Naive thymus-derived CD4-positive, alpha-beta T cell (primary cell): ENCODE results near the gene ATP8A2. TPM values are rescaled to one million over a fixed set of nuclear protein-coding genes. Genes with fewer than 3 reads are reported as not detected.

ENCODE experiments used
- ATAC-seq: fragments of 150-1000 bp; cut with Tn5 transposase; 2 replicates; pipeline ENCODE4 v1.10.0; 2021; ENCODE audit warnings: mild to moderate bottlenecking, moderate library complexity
- CTCF ChIA-PET: fragments of 350-600 bp; sonication (Branson Sonifier 250); formaldehyde crosslinking; loops from one replicate; lab custom pipeline; 2021; ENCODE audit warnings: antibody characterized with exemption; lab: Charles Lee
- POLR2A ChIA-PET: fragments of 350-600 bp; sonication (Branson Sonifier 250); formaldehyde crosslinking; loops from one replicate; lab custom pipeline; 2021; ENCODE audit warnings: antibody characterized with exemption, inconsistent platforms; lab: Charles Lee
- DNase-seq, 9 donors: peaks; one replicate each; pipeline versions ENCODE4 v3.0.0 to v3.0.0-alpha.2; 2020 to 2022; ENCODE audit warnings: mixed read lengths in 1 of 9
- H3K27ac ChIP-seq: one replicate; pipeline ENCODE4 v1.7.0; 2013; ENCODE audit warnings: mild to moderate bottlenecking, low read depth, low read length, moderate library complexity
- H3K27me3 ChIP-seq, 2 donors: one replicate each; pipeline ENCODE4 v1.7.0; 2013; ENCODE audit warnings: low read length in 2 of 2, mild to moderate bottlenecking in 2 of 2, moderate library complexity in 2 of 2; ENCODE audit not compliant: control insufficient read depth in 2 of 2, insufficient read depth in 2 of 2
- H3K36me3 ChIP-seq, 3 experiments: 1 replicate in 2 of 3; 2 replicates in 1 of 3; pipeline ENCODE4 v1.7.0; 2013; ENCODE audit warnings: low read length in 3 of 3, mild to moderate bottlenecking in 3 of 3, moderate library complexity in 1 of 3; ENCODE audit not compliant: insufficient read depth in 3 of 3, control insufficient read depth in 2 of 3
- H3K4me1 ChIP-seq, 2 donors: one replicate each; pipeline ENCODE4 v1.7.0; 2013; ENCODE audit warnings: low read length in 2 of 2, mild to moderate bottlenecking in 2 of 2, moderate library complexity in 1 of 2; ENCODE audit not compliant: control insufficient read depth in 2 of 2, insufficient read depth in 2 of 2
- H3K4me3 ChIP-seq: 2 replicates; pipeline ENCODE4 v1.7.0; 2013; ENCODE audit warnings: mild to moderate bottlenecking, low read length
- H3K9me3 ChIP-seq, 3 experiments: 1 replicate in 2 of 3; 2 replicates in 1 of 3; pipeline ENCODE4 v1.7.0; 2013; ENCODE audit warnings: low read length in 3 of 3; ENCODE audit not compliant: control insufficient read depth in 2 of 3
- H3K27ac Mint-ChIP-seq, 9 donors: one replicate each; pipeline ENCODE4 v1.8.0; 2020 to 2022; ENCODE audit warnings: mixed read lengths in 9 of 9, mild to moderate bottlenecking in 8 of 9, moderate library complexity in 5 of 9, inconsistent platforms in 2 of 9
- H3K27me3 Mint-ChIP-seq, 5 donors: one replicate each; pipeline ENCODE4 v1.8.0; 2021 to 2022; ENCODE audit warnings: mixed read lengths in 5 of 5, mild to moderate bottlenecking in 1 of 5
- H3K36me3 Mint-ChIP-seq, 5 donors: one replicate each; pipeline ENCODE4 v1.8.0; 2020 to 2022; ENCODE audit warnings: mixed read lengths in 5 of 5, mild to moderate bottlenecking in 3 of 5, inconsistent platforms in 1 of 5
- H3K4me1 Mint-ChIP-seq, 7 donors: one replicate each; pipeline ENCODE4 v1.8.0; 2020 to 2022; ENCODE audit warnings: mixed read lengths in 7 of 7, mild to moderate bottlenecking in 3 of 7, inconsistent platforms in 1 of 7
- H3K4me3 Mint-ChIP-seq, 10 donors: one replicate each; pipeline ENCODE4 v1.8.0; 2020 to 2022; ENCODE audit warnings: mild to moderate bottlenecking in 10 of 10, mixed read lengths in 10 of 10, moderate library complexity in 6 of 10, inconsistent platforms in 2 of 10
- H3K9me3 Mint-ChIP-seq, 11 donors: one replicate each; pipeline ENCODE4 v1.8.0; 2020 to 2022; ENCODE audit warnings: mixed read lengths in 11 of 11, mild to moderate bottlenecking in 4 of 11, inconsistent platforms in 1 of 11, moderate library complexity in 1 of 11
- intact Hi-C, 2 donors: fragments of 100-400 bp; cut with micrococcal nuclease; formaldehyde crosslinking; loops; one replicate each; pipeline ENCODE4 v1.15.1; 2023
- polyA plus RNA-seq, 2 donors: library from polyadenylated mRNA; unstranded; fragments of 300-500 nt; fragmentation: Illumina TruSeq; gene quantifications; one replicate each; pipeline ENCODE4 v1.2.3, GENCODE V29; 2021
- total RNA-seq, 6 experiments: library from RNA in 5 of 6; stranded (reverse) in 5 of 6; gene quantifications; 1 replicate in 5 of 6; 2 replicates in 1 of 6; pipeline ENCODE4 v1.2.3 and lab custom pipeline; 2021 to 2026

Gene ATP8A2
- total and polyA plus RNA-seq, 7 experiments from 2014 or later: 0.56 to 2.4 (median 1.2) TPM

GRCh38 chr13:25978961-25979360, 607.2 kb downstream of the ATP8A2 start:
- POLR2A ChIA-PET: no interaction called here
- peaks cover 8 to 18% of the 10 kb centered on the region in 2 donors for H3K4me1 ChIP-seq
- H3K36me3 Mint-ChIP-seq: peaks cover 0 to 4% (median 0%) of the 10 kb centered on the region in 5 donors
- peaks cover 25 to 50% (median 29%) of the 10 kb centered on the region in 7 donors for H3K4me1 Mint-ChIP-seq
- H3K27me3 ChIP-seq: no peaks in the 10 kb centered on the region
- no peak overlapping the region for H3K27ac ChIP-seq
- H3K9me3 Mint-ChIP-seq: peaks cover 0 to 1% (median 0%) of the 10 kb centered on the region in 11 donors
- peaks cover 0 to 7% (median 0%) of the 10 kb centered on the region in 5 donors for H3K27me3 Mint-ChIP-seq
- intact Hi-C loops: no loop called here
- ATAC-seq (no peak), DNase-seq (no peak)
- H3K36me3 ChIP-seq: no peaks in the 10 kb centered on the region
- no peak overlapping the region for H3K27ac Mint-ChIP-seq
- no peaks in the 10 kb centered on the region for H3K9me3 ChIP-seq
- H3K4me3 ChIP-seq: no peak overlapping the region
- no peak overlapping the region for H3K4me3 Mint-ChIP-seq
- CTCF ChIA-PET: interaction anchor here (1.2 kb wide), 1 partner anchor 38 kb away, joined by 3 read pairs; no protein-coding TSS in a partner anchor

- H3K4me3 ChIP-seq: no peak overlapping the region
- intact Hi-C loops: no loop called here
- ATAC-seq (no peak), DNase-seq (no peak)
- H3K27ac Mint-ChIP-seq: no peak overlapping the region
- H3K27ac ChIP-seq: no peak overlapping the region
- H3K36me3 ChIP-seq: no peaks in the 10 kb centered on the region
- H3K4me3 Mint-ChIP-seq: no peak overlapping the region
- H3K27me3 ChIP-seq: no peaks in the 10 kb centered on the region
- ChIA-PET CTCF (no interaction called here), POLR2A (no interaction called here)
- peaks cover 0 to 7% (median 0%) of the 10 kb centered on the region in 5 donors for H3K27me3 Mint-ChIP-seq
- no peaks in the 10 kb centered on the region for H3K9me3 ChIP-seq
- peaks cover 22 to 46% (median 25%) of the 10 kb centered on the region in 7 donors for H3K4me1 Mint-ChIP-seq
- peaks cover 0 to 1% (median 0%) of the 10 kb centered on the region in 11 donors for H3K9me3 Mint-ChIP-seq
- peaks cover 4 to 14% of the 10 kb centered on the region in 2 donors for H3K4me1 ChIP-seq
- peaks cover 0 to 4% (median 0%) of the 10 kb centered on the region in 5 donors for H3K36me3 Mint-ChIP-seq
Observed at GRCh38 chr13:25979371-25979770, 607.6 kb downstream of the ATP8A2 start.

GRCh38 chr13:25980255-25980654, 608.5 kb downstream of the ATP8A2 start:
- no peak for DNase-seq
- no peaks in the 10 kb centered on the region for H3K9me3 ChIP-seq
- H3K4me3 ChIP-seq: no peak overlapping the region
- peaks cover 0 to 7% (median 0%) of the 10 kb centered on the region in 5 donors for H3K27me3 Mint-ChIP-seq
- H3K27me3 ChIP-seq: no peaks in the 10 kb centered on the region
- ChIA-PET CTCF (no interaction called here), POLR2A (no interaction called here)
- peak overlapping the region in 2 of 9 donors; percentile 18 to 24 for H3K27ac Mint-ChIP-seq
- intact Hi-C loops: loop anchor here in 1 of 2 donors (1.0 kb wide), 1 partner anchor 83 kb away; no protein-coding TSS in a partner anchor
- no peak overlapping the region for H3K4me3 Mint-ChIP-seq
- peaks cover 0 to 1% (median 0%) of the 10 kb centered on the region in 11 donors for H3K9me3 Mint-ChIP-seq
- peaks cover 0 to 9% of the 10 kb centered on the region in 2 donors for H3K4me1 ChIP-seq
- H3K27ac ChIP-seq: no peak overlapping the region
- peaks cover 15 to 38% (median 24%) of the 10 kb centered on the region in 7 donors for H3K4me1 Mint-ChIP-seq
- no peak for ATAC-seq
- H3K36me3 Mint-ChIP-seq: peaks cover 0 to 4% (median 0%) of the 10 kb centered on the region in 5 donors
- no peaks in the 10 kb centered on the region for H3K36me3 ChIP-seq

- Histone ChIP-seq H3K9me3 (no peaks in the 10 kb centered on the region), H3K36me3 (no peaks in the 10 kb centered on the region), H3K4me3 (no peak overlapping the region), H3K4me1 (peaks cover 0 to 9% of the 10 kb centered on the region in 2 donors), H3K27ac (no peak overlapping the region), H3K27me3 (no peaks in the 10 kb centered on the region)
- Mint-ChIP-seq H3K9me3 (peaks cover 0 to 2% (median 0%) of the 10 kb centered on the region in 11 donors), H3K4me1 (peaks cover 12 to 31% (median 19%) of the 10 kb centered on the region in 7 donors), H3K4me3 (no peak overlapping the region), H3K36me3 (peaks cover 0 to 4% (median 0%) of the 10 kb centered on the region in 5 donors), H3K27me3 (peaks cover 0 to 7% (median 0%) of the 10 kb centered on the region in 5 donors), H3K27ac (no peak overlapping the region)
- intact Hi-C loops: no loop called here
- ChIA-PET CTCF (no interaction called here), POLR2A (no interaction called here)
- ATAC-seq (no peak), DNase-seq (no peak)
Observed at GRCh38 chr13:25981060-25981459, 609.3 kb downstream of the ATP8A2 start.

- Histone ChIP-seq H3K4me1 (peaks cover 0 to 3% of the 10 kb centered on the region in 2 donors), H3K27me3 (no peaks in the 10 kb centered on the region), H3K9me3 (no peaks in the 10 kb centered on the region), H3K36me3 (no peaks in the 10 kb centered on the region), H3K27ac (no peak overlapping the region), H3K4me3 (no peak overlapping the region)
- H3K4me1 Mint-ChIP-seq: peaks cover 0 to 15% (median 7%) of the 10 kb centered on the region in 7 donors
- H3K27ac Mint-ChIP-seq: no peak overlapping the region
- peaks cover 0 to 4% (median 0%) of the 10 kb centered on the region in 5 donors for H3K36me3 Mint-ChIP-seq
- H3K9me3 Mint-ChIP-seq: peaks cover 0 to 7% (median 0%) of the 10 kb centered on the region in 11 donors
- ATAC-seq (no peak), DNase-seq (peak in 2 of 9 donors; percentile 7 to 16)
- intact Hi-C loops: no loop called here
- H3K4me3 Mint-ChIP-seq: no peak overlapping the region
- ChIA-PET POLR2A (interaction anchor here (1.1 kb wide), 1 partner anchor 9 kb away, joined by 3 read pairs; no protein-coding TSS in a partner anchor), CTCF (interaction anchor here (0.6 kb wide), 1 partner anchor 1847 kb away, joined by 3 read pairs; no protein-coding TSS in a partner anchor)
- H3K27me3 Mint-ChIP-seq: peaks cover 0 to 4% (median 0%) of the 10 kb centered on the region in 5 donors
Observed at GRCh38 chr13:25982907-25983306, 611.1 kb downstream of the ATP8A2 start.

- ATAC-seq (no peak), DNase-seq (no peak)
- Histone ChIP-seq H3K27me3 (no peaks in the 10 kb centered on the region), H3K4me1 (peaks cover 0 to 3% of the 10 kb centered on the region in 2 donors), H3K36me3 (no peaks in the 10 kb centered on the region), H3K4me3 (no peak overlapping the region), H3K27ac (no peak overlapping the region), H3K9me3 (no peaks in the 10 kb centered on the region)
- Mint-ChIP-seq H3K27ac (no peak overlapping the region), H3K36me3 (peaks cover 0 to 7% (median 3%) of the 10 kb centered on the region in 5 donors), H3K9me3 (peaks cover 0 to 15% (median 1%) of the 10 kb centered on the region in 11 donors), H3K27me3 (no peaks in the 10 kb centered on the region), H3K4me3 (no peak overlapping the region), H3K4me1 (peaks cover 0 to 15% (median 7%) of the 10 kb centered on the region in 7 donors)
- ChIA-PET POLR2A (no interaction called here), CTCF (no interaction called here)
- intact Hi-C loops: no loop called here
Observed at GRCh38 chr13:25987987-25988386, 616.2 kb downstream of the ATP8A2 start.
